HG02759 (cell line): ENCODE measurements around the gene LMAN2L.

Experiments used
- ATAC-seq: cut with Tn5 transposase; IDR thresholded peaks from one replicate; pipeline ENCODE4 v1.9.1; 2021; ENCODE audit warnings: mild to moderate bottlenecking, moderate library complexity; ENCODE audit not compliant: unreplicated experiment

Gene LMAN2L

DNA sequence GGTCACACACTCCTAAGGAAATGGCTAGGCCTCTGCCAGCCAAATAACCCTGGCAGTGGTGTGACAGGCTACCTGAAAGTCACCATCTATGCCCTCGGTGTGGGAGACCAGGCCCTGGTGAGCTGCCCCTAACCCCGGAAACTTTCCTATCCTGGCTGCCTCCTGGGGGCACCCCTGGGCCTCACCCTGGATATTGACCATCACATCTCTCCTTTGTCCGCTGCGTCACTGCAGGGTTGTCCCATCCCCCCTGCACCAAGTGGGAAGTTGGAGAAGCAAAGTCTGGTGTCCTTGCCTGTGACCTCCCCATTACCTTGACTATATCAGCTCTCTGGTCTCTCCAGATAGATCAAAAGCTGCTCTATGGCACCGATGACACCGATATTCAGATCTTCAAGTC is 78.5 kb downstream of the LMAN2L start:
- no peak for ATAC-seq

DNA sequence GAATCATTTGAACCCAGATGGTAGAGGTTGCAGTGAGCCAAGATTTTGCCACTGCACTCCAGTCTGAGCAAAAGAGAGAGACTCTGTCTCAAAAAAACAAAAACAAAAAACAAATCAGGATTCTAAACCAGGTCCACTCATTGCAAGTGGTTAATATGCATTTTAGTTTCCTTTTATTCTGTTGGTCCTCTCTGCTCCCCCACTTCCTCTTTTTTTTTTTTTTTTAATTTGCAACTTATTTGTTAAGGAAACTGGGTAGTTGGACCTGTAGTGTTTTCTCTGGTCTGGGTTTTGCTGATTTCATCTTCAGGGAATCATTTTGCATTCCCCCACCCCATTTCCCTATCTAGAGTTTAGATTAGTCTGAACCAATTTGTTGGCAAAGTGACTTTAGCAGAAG is 83.3 kb downstream of the LMAN2L start:
- no peak for ATAC-seq
